Islet precursor cell (in vitro differentiated cells): ENCODE measurements around the gene COIL.
"Not testable (repeated sequence)": the region's sequence is repeated elsewhere in the genome, so short reads cannot be mapped to it uniquely, and the experiment has no call there.

Experiments
- DNase-seq: peaks from one replicate; pipeline ENCODE4 v3.0.0-alpha.2; 2018

The COIL gene

GRCh38 chr17:56960596-56961538 is at the start of gene COIL:
TSS of gene COIL (minus strand) at chr17:56961050. CDS start at chr17:56961019, 31 bp downstream.
- DNase-seq = peak; percentile 97

- DNase-seq = no peak
Measured at GRCh38 chr17:57010487-57010886, 49.6 kb upstream of the COIL start.

- peak; percentile 84 for DNase-seq
Measured at GRCh38 chr17:57009737-57010445, 49.0 kb upstream of the COIL start.

GRCh38 chr17:57008958-57009357 is 48.1 kb upstream of the COIL start:
- DNase-seq = no peak

- DNase-seq = peak; percentile 66
Measured at GRCh38 chr17:57006040-57006439, 45.2 kb upstream of the COIL start.

- DNase-seq = peak; percentile 59
Measured at GRCh38 chr17:57004944-57005579, 44.2 kb upstream of the COIL start.

- DNase-seq = no peak
Measured at GRCh38 chr17:57002904-57003303, 42.1 kb upstream of the COIL start.

- no peak for DNase-seq
Measured at GRCh38 chr17:57001541-57001940, 40.7 kb upstream of the COIL start.

GRCh38 chr17:56997313-56997712 is 36.5 kb upstream of the COIL start:
- DNase-seq = no peak

GRCh38 chr17:56995766-56996165 is 34.9 kb upstream of the COIL start:
- DNase-seq = no peak

- no peak for DNase-seq
Measured at GRCh38 chr17:56994009-56994792, 33.4 kb upstream of the COIL start.

GRCh38 chr17:56992364-56992763 is 31.5 kb upstream of the COIL start:
- peak; percentile 22 for DNase-seq

- peak; percentile 21 for DNase-seq
Measured at GRCh38 chr17:56988901-56989572, 28.2 kb upstream of the COIL start.

GRCh38 chr17:56987283-56987834 is 26.5 kb upstream of the COIL start:
- DNase-seq = peak; percentile 26

- peak; percentile 52 for DNase-seq
Measured at GRCh38 chr17:56985371-56986162, 24.7 kb upstream of the COIL start.

GRCh38 chr17:56983366-56983765 is 22.5 kb upstream of the COIL start:
- no peak for DNase-seq

- no peak for DNase-seq
Measured at GRCh38 chr17:56982312-56982711, 21.5 kb upstream of the COIL start.

GRCh38 chr17:56980526-56980925 is 19.7 kb upstream of the COIL start:
- DNase-seq = not testable (repeated sequence)

- DNase-seq = peak; percentile 71
Measured at GRCh38 chr17:56979091-56979480, 18.2 kb upstream of the COIL start.

- DNase-seq = peak; percentile 62
Measured at GRCh38 chr17:56978441-56979090, 17.7 kb upstream of the COIL start.
